PC-9 (cell line): Measurements from ENCODE around the gene HADH. TPM values are rescaled to one million over a fixed set of nuclear protein-coding genes. Genes with fewer than 3 reads are reported as not detected.

Experiments
- BruUV-seq: library from RNA; stranded (reverse); fragments of 400-500 nt; replicated peaks from 2 replicates; lab custom pipeline; 2021; lab: Mats Ljungman, UMichigan
- CTCF ChIA-PET: fragments of 300-600 bp; sonication (Branson Sonifier 250); formaldehyde crosslinking; loops from one replicate; lab custom pipeline; 2022; ENCODE audit warnings: antibody characterized with exemption; lab: Charles Lee
- POLR2A ChIA-PET: fragments of 300-600 bp; sonication (Branson Sonifier 250); formaldehyde crosslinking; loops from one replicate; lab custom pipeline; 2022; ENCODE audit warnings: antibody characterized with exemption; ENCODE audit not compliant: unreplicated experiment; lab: Charles Lee
- DNase-seq, 2 experiments: peaks; one replicate each; pipeline versions ENCODE4 v3.0.0 to v3.0.0-alpha.2; 2015 to 2022; ENCODE audit warnings: mixed read lengths in 1 of 2
- H2AFZ ChIP-seq: fragments of 200-600 bp; sonication (generic); 2 replicates; pipeline ENCODE4 v1.8.1; 2017; ENCODE audit warnings: antibody characterized with exemption
- H3F3A ChIP-seq: fragments of 200-600 bp; sonication (generic); 2 replicates; pipeline ENCODE4 v1.8.1; 2017; ENCODE audit warnings: antibody characterized with exemption, mild to moderate bottlenecking, low read depth; ENCODE audit not compliant: insufficient read depth
- H3K27ac ChIP-seq: fragments of 200-600 bp; sonication (generic); 2 replicates; pipeline ENCODE4 v1.6.1; 2016; ENCODE audit warnings: mixed run types
- H3K27me3 ChIP-seq: fragments of 200-600 bp; sonication (generic); 2 replicates; pipeline ENCODE4 v1.6.1; 2016; ENCODE audit warnings: low read depth, mixed run types; ENCODE audit not compliant: insufficient read depth
- H3K36me3 ChIP-seq: fragments of 200-600 bp; sonication (generic); 2 replicates; pipeline ENCODE4 v1.6.1; 2016; ENCODE audit warnings: low read depth, mixed run types
- H3K4me1 ChIP-seq: fragments of 200-600 bp; sonication (generic); replicated peaks from 2 replicates; pipeline ENCODE4 v1.6.1; 2016; ENCODE audit warnings: mixed run types; ENCODE audit not compliant: insufficient read depth
- H3K4me2 ChIP-seq: fragments of 200-600 bp; sonication (generic); 2 replicates; pipeline ENCODE4 v1.6.1; 2017; ENCODE audit warnings: mixed run types
- H3K4me3 ChIP-seq: fragments of 200-600 bp; sonication (generic); 2 replicates; pipeline ENCODE4 v1.6.1; 2016; ENCODE audit warnings: mixed run types
- H3K79me2 ChIP-seq: fragments of 200-600 bp; sonication (generic); 2 replicates; pipeline ENCODE4 v1.6.1; 2017; ENCODE audit warnings: low read depth, mixed run types
- H3K9me2 ChIP-seq: fragments of 200-600 bp; sonication (generic); 2 replicates; pipeline ENCODE4 v1.8.1; 2017; ENCODE audit warnings: mild to moderate bottlenecking; ENCODE audit not compliant: insufficient read depth
- H3K9me3 ChIP-seq: fragments of 200-600 bp; sonication (generic); 2 replicates; pipeline ENCODE4 v1.8.1; 2016; ENCODE audit warnings: low read depth; ENCODE audit not compliant: insufficient read depth
- H4K20me1 ChIP-seq: fragments of 200-600 bp; sonication (generic); 2 replicates; pipeline ENCODE4 v1.8.1; 2017; ENCODE audit not compliant: insufficient read depth
- CTCF ChIP-seq: fragments of 200-600 bp; sonication (generic); conservative IDR thresholded peaks from 2 replicates; pipeline ENCODE4 v1.6.1; 2017; ENCODE audit warnings: mixed run types, antibody characterized with exemption, mild to moderate bottlenecking, moderate library complexity
- EZH2 ChIP-seq: fragments of 200-600 bp; sonication (generic); IDR thresholded peaks from 2 replicates; pipeline ENCODE4 v1.8.0; 2017; ENCODE audit warnings: antibody characterized with exemption, low read depth
- intact Hi-C: fragments of 100-400 bp; cut with micrococcal nuclease; formaldehyde crosslinking; loops from one replicate; pipeline ENCODE4 v1.10.0; 2022; ENCODE audit not compliant: unreplicated experiment
- total RNA-seq: library from RNA; stranded (reverse); gene quantifications from 2 replicates; pipeline ENCODE4 v1.2.3, GENCODE V29; 2021

HADH gene
- total RNA-seq, 1 experiment from 2014 or later: 45.0 TPM

GRCh38 chr4:107991945-107992630, 2.4 kb downstream of the HADH start:
- TF ChIP-seq EZH2: no peak
- no peak for TF ChIP-seq CTCF
- CTCF ChIA-PET: no interaction called here
- DNase-seq: no peak

GRCh38 chr4:107993969-107994368, 4.3 kb downstream of the HADH start:
- H3K79me2 ChIP-seq: peaks cover 39% of the 10 kb centered on the region
- no peak overlapping the region for H3K4me3 ChIP-seq
- POLR2A ChIA-PET: no interaction called here
- H4K20me1 ChIP-seq: no peaks in the 10 kb centered on the region; the same call in 1 of the 2 replicates
- H3K4me2 ChIP-seq: no peak overlapping the region
- no peaks in the 10 kb centered on the region for H3K9me2 ChIP-seq
- no peak overlapping the region for H3K27ac ChIP-seq
- H3K27me3 ChIP-seq: no peaks in the 10 kb centered on the region
- H3K9me3 ChIP-seq: no peaks in the 10 kb centered on the region
- no peaks in the 10 kb centered on the region for H3K36me3 ChIP-seq
- DNase-seq: no peak
- H3F3A ChIP-seq: no peaks in the 10 kb centered on the region
- intact Hi-C loops: no loop called here
- no peak overlapping the region for H2AFZ ChIP-seq
- H3K4me1 ChIP-seq: peaks cover 10% of the 10 kb centered on the region; the same call in 1 of the 2 replicates
- TF ChIP-seq EZH2 (no peak), CTCF (no peak)
- BruUV-seq: no TSS peak
- CTCF ChIA-PET: no interaction called here

More at GRCh38 chr4:107991945-107992630, 2.4 kb downstream of the HADH start:
- Histone ChIP-seq H3K4me2 (peak overlapping the region; percentile 94), H3K4me3 (no peak overlapping the region), H3K9me3 (no peaks in the 10 kb centered on the region), H3K79me2 (peaks cover 39% of the 10 kb centered on the region), H3K9me2 (no peaks in the 10 kb centered on the region), H3F3A (no peaks in the 10 kb centered on the region), H3K36me3 (no peaks in the 10 kb centered on the region), H3K27me3 (no peaks in the 10 kb centered on the region), H4K20me1 (no peaks in the 10 kb centered on the region; the same call in 1 of the 2 replicates), H2AFZ (no peak overlapping the region), H3K27ac (no peak overlapping the region), H3K4me1 (peaks cover 15% of the 10 kb centered on the region; the same call in 1 of the 2 replicates)
- BruUV-seq: no TSS peak
- intact Hi-C loops: loop anchor here (2.0 kb wide), 1 partner anchor 271 kb away; the partner anchor contains the start of gene PAPSS1
- POLR2A ChIA-PET: interaction anchor here (0.6 kb wide), 1 partner anchor 672 kb away, joined by 3 read pairs; no protein-coding TSS in a partner anchor

GRCh38 chr4:107994894-107995293, 5.2 kb downstream of the HADH start:
- Histone ChIP-seq H3K36me3 (no peaks in the 10 kb centered on the region), H3K4me1 (peaks cover 7% of the 10 kb centered on the region; the same call in 1 of the 2 replicates), H2AFZ (no peak overlapping the region), H3F3A (no peaks in the 10 kb centered on the region), H3K4me3 (no peak overlapping the region), H3K4me2 (no peak overlapping the region), H3K9me3 (no peaks in the 10 kb centered on the region), H3K79me2 (peaks cover 38% of the 10 kb centered on the region), H3K27ac (no peak overlapping the region), H3K9me2 (no peaks in the 10 kb centered on the region), H4K20me1 (no peaks in the 10 kb centered on the region; the same call in 1 of the 2 replicates), H3K27me3 (no peaks in the 10 kb centered on the region)
- TF ChIP-seq CTCF: no peak
- no peak for TF ChIP-seq EZH2
- no TSS peak for BruUV-seq
- ChIA-PET POLR2A (interaction anchor here (0.6 kb wide), 1 partner anchor 242 kb away, joined by 5 read pairs; no protein-coding TSS in a partner anchor), CTCF (no interaction called here)
- intact Hi-C loops: no loop called here
- no peak for DNase-seq
